Muscle of back (tissue), 11 donors: ENCODE results near the gene ATP5F1D. TPM values are rescaled to one million over a fixed set of nuclear protein-coding genes. Genes with fewer than 3 reads are reported as not detected.

ENCODE experiments used
- DNase-seq, 3 donors: peaks; one replicate each; pipeline versions ENCODE4 v3.0.0 to v3.0.0-alpha.2; 2013
- polyA plus RNA-seq, 10 donors: library from polyadenylated mRNA; unstranded; fragments of 120-200 nt; gene quantifications; one replicate each; pipeline ENCODE4 v1.2.1, GENCODE V29; 2013; ENCODE audit not compliant: insufficient read length in 10 of 10

Gene ATP5F1D
- polyA plus RNA-seq, 10 donors = 114 to 184 (median 135) TPM

DNA sequence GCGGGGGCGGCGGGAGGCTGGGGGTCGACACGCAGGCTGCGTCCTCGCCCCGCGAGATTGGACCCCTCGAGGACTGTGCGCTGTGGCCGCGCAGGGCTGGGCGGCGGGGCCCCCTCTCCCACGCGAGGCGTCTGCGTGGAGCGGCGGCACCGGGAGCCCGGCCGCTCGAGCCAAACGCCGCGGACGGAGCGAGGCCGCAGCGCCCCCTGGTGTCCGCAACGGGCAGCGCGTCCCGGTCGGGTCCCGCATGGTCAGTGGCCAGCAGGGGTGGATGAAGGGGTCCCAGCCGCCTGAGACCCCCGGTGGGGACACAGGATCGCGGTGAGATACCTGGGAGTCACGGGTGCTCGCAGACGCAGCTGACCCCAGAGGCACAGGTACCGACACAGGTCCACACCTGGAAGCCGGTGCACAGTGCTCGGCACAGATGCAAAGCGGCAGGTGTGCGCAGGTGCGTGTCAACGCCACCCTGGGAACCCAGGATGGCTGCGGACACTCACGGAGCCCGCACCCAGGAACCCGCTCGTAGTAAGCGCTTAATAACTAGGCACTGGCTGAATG lies 25.4 kb downstream of the ATP5F1D start:
- peak in 1 of 3 donors; percentile 82 for DNase-seq

GRCh38 chr19:1267477-1268225 lies 26.1 kb downstream of the ATP5F1D start:
- peak in 1 of 3 donors; percentile 48 for DNase-seq

DNA sequence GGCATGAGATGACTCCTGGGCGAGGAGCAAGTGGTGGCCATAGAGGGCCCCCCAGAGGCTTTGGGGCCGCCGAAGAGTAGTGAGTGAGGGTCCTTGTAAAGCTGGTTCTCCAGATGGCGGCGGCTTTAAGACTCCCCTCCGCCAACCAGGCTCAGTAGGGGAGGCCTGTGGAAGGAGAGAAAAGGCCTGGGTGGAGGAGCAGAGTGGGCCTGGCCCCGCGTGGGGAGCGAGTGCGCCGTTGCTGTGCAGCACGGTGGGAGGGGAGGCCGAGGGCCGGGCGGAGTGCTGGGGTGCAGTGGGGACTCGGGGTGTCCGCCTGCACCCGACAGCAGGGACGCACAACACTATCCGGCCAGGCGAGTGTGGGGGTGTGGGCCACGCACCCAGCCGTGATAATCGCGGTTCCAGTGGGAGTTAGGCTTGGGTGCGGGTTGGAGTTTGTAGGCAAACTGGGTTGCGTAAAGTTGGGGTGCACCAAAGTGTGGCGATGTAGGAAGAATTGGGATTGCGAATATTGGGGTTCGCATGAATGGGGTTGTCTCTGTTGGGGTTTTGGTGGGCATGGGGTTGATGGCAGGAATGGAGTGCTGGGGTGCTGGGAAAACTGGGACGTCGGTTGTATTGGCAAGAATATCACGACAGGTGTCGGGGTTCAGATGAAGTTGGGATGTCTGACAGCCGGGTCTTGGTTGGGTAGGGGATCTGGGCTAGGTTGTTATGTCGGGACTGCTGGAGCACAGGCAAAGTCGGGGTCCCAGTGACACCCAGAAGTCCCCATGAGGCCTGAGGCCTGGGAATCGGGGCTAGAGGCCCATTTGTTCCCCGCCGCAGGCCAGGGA lies 26.9 kb downstream of the ATP5F1D start:
- DNase-seq = peak in 1 of 3 donors; percentile 45

DNA sequence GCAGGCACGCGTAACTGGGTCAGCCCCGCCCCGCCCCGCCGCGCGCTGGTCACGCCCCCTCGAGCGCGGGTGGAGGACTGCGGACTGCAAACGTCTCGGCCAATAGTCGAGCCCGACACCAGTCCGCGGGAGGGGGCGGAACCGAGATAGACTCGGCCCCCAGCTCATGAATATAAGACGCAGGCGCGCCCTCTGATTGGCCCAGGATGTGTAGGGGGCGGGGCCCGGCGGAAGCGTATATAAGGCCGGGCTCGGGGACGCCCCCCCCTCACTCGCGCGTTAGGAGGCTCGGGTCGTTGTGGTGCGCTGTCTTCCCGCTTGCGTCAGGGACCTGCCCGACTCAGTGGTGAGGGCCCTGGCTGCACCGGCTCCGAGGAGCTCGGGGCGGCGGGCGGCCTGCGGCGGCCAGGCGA lies 27.5 kb downstream of the ATP5F1D start, which contains the start of gene CIRBP:
Gene CIRBP (plus strand): TSS at position 268 of the 413 bp plus-strand sequence. CDS start 1,602 bp downstream, outside the sequence.
- DNase-seq = peak; percentile 99

- DNase-seq = peak; percentile 87 to 95 (median 92)
These were observed 28.1 kb downstream of the ATP5F1D start for GRCh38 chr19:1269478-1270212.

- no peak for DNase-seq
These were observed 28.8 kb downstream of the ATP5F1D start for GRCh38 chr19:1270213-1270853.

- DNase-seq = no peak
These were observed 29.4 kb downstream of the ATP5F1D start for GRCh38 chr19:1270854-1271527.

DNA sequence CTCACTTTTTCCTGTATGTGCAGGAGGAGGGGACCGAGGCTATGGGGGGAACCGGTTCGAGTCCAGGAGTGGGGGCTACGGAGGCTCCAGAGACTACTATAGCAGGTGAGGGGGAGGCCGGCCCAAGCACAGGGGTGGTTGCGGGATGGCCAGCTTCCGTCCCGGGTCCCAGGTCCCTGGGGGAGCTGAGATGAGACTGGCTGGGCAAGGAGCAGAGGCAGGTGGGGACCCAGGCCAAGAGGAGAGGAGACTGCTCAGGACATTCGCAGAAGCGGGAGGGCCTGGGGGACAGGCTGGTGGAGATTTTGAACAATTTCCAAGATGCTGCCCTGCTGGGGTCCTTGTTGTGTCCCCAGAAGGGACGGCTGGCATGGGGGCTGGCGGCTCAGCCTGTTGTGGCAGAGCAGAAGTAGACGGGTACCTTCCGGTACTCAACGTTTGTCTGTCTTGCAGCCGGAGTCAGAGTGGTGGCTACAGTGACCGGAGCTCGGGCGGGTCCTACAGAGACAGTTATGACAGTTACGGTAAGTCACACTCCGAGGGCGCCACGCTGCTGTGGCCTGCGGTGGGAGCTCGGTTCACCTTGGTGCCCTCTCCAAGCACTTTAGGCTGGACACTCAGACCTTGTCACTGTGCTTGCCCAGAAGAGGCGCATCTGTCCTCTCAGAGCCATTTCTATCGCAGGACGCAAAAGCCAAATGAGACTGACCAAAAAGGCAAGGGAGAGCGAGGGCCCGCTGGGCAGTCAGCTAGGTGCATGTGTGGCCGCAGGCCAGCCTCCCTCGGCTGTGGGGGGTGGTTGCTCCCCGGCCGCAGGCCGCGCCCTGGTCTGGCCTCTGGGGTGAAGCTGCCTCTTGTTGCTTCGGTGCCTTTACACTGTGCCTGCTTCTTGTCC lies 30.2 kb downstream of the ATP5F1D start:
- DNase-seq = no peak

GRCh38 chr19:1272423-1273262 lies 31.1 kb downstream of the ATP5F1D start:
- DNase-seq = no peak

GRCh38 chr19:1273263-1274041 lies 31.9 kb downstream of the ATP5F1D start:
- no peak for DNase-seq

DNA sequence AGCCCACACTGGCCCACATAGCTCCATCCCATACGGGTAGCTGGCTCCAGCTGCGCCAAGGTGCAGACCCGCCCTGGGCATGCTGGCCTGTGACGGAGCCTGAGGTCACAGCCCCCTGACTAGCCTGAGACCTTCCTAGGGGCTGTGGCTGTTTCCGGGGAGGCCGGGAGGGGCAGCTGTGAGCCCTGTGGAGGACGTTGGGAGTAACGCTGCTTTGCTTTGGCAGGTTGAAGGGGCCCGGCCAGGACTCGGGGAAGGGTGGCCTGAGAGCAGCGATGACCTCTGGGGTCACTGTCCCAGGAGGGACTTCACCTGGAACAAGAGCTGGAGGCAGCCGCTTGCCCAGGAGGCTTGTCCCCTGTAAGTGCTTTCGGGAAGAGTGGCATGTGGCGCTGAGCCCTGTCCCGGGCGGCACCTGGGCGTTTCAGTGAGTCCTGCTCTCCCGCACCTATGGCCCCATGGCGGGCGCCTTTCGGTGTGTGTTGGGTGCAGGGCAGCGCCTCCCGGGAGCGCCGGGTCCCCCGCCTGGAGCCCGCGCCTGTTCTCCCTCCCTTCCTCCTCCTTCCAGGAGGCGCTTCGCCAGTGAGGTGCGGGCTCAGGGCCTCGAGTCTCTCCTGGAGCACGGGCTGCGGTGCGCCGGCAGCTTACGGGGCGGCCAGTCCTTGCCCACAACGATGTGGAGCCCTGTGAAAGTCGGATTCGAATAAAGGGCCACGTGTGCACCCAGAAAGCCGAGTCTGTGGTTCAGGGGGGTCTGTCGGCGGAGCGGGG lies 32.7 kb downstream of the ATP5F1D start:
- DNase-seq = no peak

DNA sequence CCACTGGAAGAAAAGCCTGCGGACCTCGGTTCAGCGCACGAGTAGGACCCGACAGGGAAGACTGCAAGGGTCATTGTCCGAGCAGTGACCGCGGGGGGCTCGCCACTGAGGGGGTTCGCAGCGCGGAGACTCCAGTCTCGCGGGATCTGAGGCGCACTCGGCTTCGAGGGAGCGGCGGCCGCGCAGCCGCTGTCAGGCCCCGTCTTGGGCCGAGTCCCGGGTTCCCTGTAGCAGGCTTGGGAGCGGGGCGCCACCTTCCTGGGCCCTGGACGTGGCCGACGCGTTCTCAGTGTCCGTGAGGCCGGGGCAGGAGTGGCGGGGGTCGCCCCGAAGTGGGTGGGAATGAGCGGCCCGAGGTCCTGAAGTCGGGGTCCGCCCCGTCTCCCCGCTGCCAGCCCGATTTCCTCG lies 33.3 kb downstream of the ATP5F1D start:
- DNase-seq = no peak

DNA sequence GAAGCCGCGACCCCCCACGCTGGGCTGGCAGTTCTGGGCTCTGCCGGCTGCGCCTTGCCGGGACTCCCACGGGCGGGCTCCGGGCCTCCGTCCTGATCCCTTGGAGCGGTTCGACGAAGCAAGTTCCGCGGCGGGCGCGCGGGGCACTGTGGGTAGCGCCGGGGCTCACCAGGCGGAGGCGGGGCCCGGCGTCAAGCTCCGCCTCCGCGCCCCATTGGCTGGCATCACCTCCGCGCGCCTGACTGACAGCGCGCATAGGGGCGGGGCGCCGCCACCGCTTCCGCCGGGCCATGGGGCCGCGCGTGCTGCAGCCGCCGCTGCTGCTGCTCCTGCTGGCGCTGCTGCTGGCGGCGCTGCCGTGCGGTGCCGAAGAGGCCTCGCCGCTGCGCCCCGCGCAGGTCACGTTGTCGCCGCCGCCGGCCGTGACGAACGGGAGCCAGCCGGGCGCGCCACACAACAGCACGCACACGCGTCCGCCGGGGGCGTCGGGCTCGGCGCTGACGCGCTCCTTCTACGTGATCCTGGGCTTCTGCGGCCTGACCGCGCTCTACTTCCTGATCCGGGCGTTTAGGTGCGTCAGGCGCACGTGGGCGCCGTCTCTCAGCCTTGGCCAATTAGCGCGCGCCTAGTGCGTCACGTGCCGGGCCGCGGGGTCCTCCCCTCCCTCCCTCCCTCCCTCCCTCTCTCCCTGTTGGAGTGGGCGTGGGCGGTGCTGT lies 33.9 kb downstream of the ATP5F1D start, which contains the start of gene FAM174C:
Gene FAM174C (plus strand): TSS at position 271 of the 716 bp plus-strand sequence. CDS start 20 bp downstream, at position 291.
- DNase-seq = peak; percentile 96 to 98 (median 97)

- no peak for DNase-seq
These were observed 34.6 kb downstream of the ATP5F1D start for GRCh38 chr19:1275976-1276627.

- no peak for DNase-seq
These were observed 35.1 kb downstream of the ATP5F1D start for GRCh38 chr19:1276628-1277022.
